IMR-90 (cell line): ENCODE results near the gene PLXNA4. TPM values are rescaled to one million over a fixed set of nuclear protein-coding genes. Genes with fewer than 3 reads are reported as not detected.

Experiments
- ATAC-seq: fragments of 200-7000 bp; cut with Tn5 transposase; 2 replicates; pipeline ENCODE4 v1.9.1; 2020; ENCODE audit warnings: low read depth, mild to moderate bottlenecking, moderate library complexity
- BruUV-seq: library from RNA; stranded (reverse); fragments of 400-500 nt; replicated peaks from 2 replicates; lab custom pipeline; 2021; lab: Mats Ljungman, UMichigan
- CTCF ChIA-PET: fragments of 300-600 bp; formaldehyde crosslinking; extraction: SDS; loops from one replicate; lab custom pipeline; 2021; ENCODE audit warnings: antibody characterized with exemption; lab: Yijun Ruan, JAX
- POLR2A ChIA-PET: fragments of 300-600 bp; sonication (Branson Sonifier 250); formaldehyde crosslinking; loops from one replicate; lab custom pipeline; 2022; ENCODE audit warnings: antibody characterized with exemption; ENCODE audit not compliant: unreplicated experiment; lab: Charles Lee
- DNase-seq: peaks from one replicate; pipeline ENCODE4 v3.0.0; 2013
- H2AFZ ChIP-seq: replicated peaks from 2 replicates; pipeline ENCODE3; 2013; ENCODE audit warnings: low read length, mild to moderate bottlenecking; ENCODE audit not compliant: poor library complexity
- H2AK5ac ChIP-seq: 2 replicates; pipeline ENCODE4 v1.6.1; 2013; ENCODE audit warnings: low read depth, low read length, inconsistent platforms
- H2AK9ac ChIP-seq: replicated peaks from 2 replicates; pipeline ENCODE3; 2013; ENCODE audit warnings: mild to moderate bottlenecking, low read depth, low read length, moderate library complexity; ENCODE audit not compliant: poor library complexity
- H2BK120ac ChIP-seq: 2 replicates; pipeline ENCODE4 v1.6.1; 2013; ENCODE audit warnings: low read depth, low read length, inconsistent platforms
- H2BK15ac ChIP-seq: 3 replicates; pipeline ENCODE4 v1.6.1; 2013; ENCODE audit warnings: low read depth, low read length, inconsistent platforms
- H2BK20ac ChIP-seq: 2 replicates; pipeline ENCODE4 v1.6.1; 2013; ENCODE audit warnings: low read depth, mild to moderate bottlenecking, inconsistent platforms, low read length, moderate library complexity
- H2BK5ac ChIP-seq: 2 replicates; pipeline ENCODE4 v1.6.1; 2013; ENCODE audit warnings: mild to moderate bottlenecking, low read depth, low read length, inconsistent platforms; ENCODE audit not compliant: poor library complexity, severe bottlenecking
- H3K14ac ChIP-seq: replicated peaks from 2 replicates; pipeline ENCODE4 v1.6.1; 2013; ENCODE audit warnings: low read depth, low read length, inconsistent platforms
- H3K18ac ChIP-seq: 2 replicates; pipeline ENCODE4 v1.6.1; 2013; ENCODE audit warnings: low read depth, low read length, control low read depth
- H3K23ac ChIP-seq: 2 replicates; pipeline ENCODE4 v1.6.1; 2013; ENCODE audit warnings: low read depth, low read length, inconsistent platforms
- H3K27ac ChIP-seq: 2 replicates; pipeline ENCODE4 v1.5.1; 2013; ENCODE audit warnings: mild to moderate bottlenecking, control low read depth, low read length; ENCODE audit not compliant: insufficient read depth
- H3K27me3 ChIP-seq: 2 replicates; pipeline ENCODE4 v1.6.1; 2013; ENCODE audit warnings: low read length; ENCODE audit not compliant: control insufficient read depth, insufficient read depth
- H3K36me3 ChIP-seq: 2 replicates; pipeline ENCODE4 v1.6.1; 2013; ENCODE audit warnings: low read length, mixed read lengths; ENCODE audit not compliant: control insufficient read depth, insufficient read depth
- H3K4ac ChIP-seq: 2 replicates; pipeline ENCODE4 v1.6.1; 2013; ENCODE audit warnings: low read depth, low read length, inconsistent platforms
- H3K4me1 ChIP-seq: 2 replicates; pipeline ENCODE4 v1.6.1; 2013; ENCODE audit warnings: low read length, mixed read lengths; ENCODE audit not compliant: control insufficient read depth, insufficient read depth
- H3K4me2 ChIP-seq: 2 replicates; pipeline ENCODE4 v1.6.1; 2013; ENCODE audit warnings: low read depth, mild to moderate bottlenecking, control low read depth, low read length, moderate library complexity
- H3K4me3 ChIP-seq: 2 replicates; pipeline ENCODE4 v1.5.1; 2013; ENCODE audit warnings: low read depth, mild to moderate bottlenecking, control low read depth, low read length, moderate library complexity; ENCODE audit not compliant: insufficient read depth
- H3K56ac ChIP-seq: 2 replicates; pipeline ENCODE4 v1.6.1; 2013; ENCODE audit warnings: low read length, inconsistent platforms; ENCODE audit not compliant: insufficient read depth; ENCODE audit errors: extremely low read depth
- H3K79me1 ChIP-seq, 2 experiments: 2 replicates each; pipeline ENCODE4 v1.6.1; 2013; ENCODE audit warnings: low read length in 2 of 2, inconsistent platforms in 1 of 2, low read depth in 1 of 2
- H3K9ac ChIP-seq: 2 replicates; pipeline ENCODE4 v1.6.1; 2013; ENCODE audit warnings: low read depth, low read length, control low read depth
- H3K9me1 ChIP-seq: 2 replicates; pipeline ENCODE4 v1.6.1; 2013; ENCODE audit warnings: low read length, inconsistent platforms; ENCODE audit not compliant: insufficient read depth
- H3K9me3 ChIP-seq: 2 replicates; pipeline ENCODE4 v1.6.1; 2013; ENCODE audit warnings: low read length; ENCODE audit not compliant: control insufficient read depth, insufficient read depth
- H4K20me1 ChIP-seq: 2 replicates; pipeline ENCODE4 v1.6.1; 2013; ENCODE audit warnings: low read length, inconsistent platforms; ENCODE audit not compliant: insufficient read depth
- H4K5ac ChIP-seq: 2 replicates; pipeline ENCODE4 v1.6.1; 2013; ENCODE audit warnings: mild to moderate bottlenecking, low read depth, low read length, control low read depth
- H4K8ac ChIP-seq, 2 experiments: 2 replicates each; pipeline ENCODE4 v1.6.1; 2013; ENCODE audit warnings: low read depth in 2 of 2, low read length in 2 of 2, control low read depth in 1 of 2, inconsistent platforms in 1 of 2
- H4K91ac ChIP-seq: 2 replicates; pipeline ENCODE4 v1.6.1; 2013; ENCODE audit warnings: low read depth, low read length, inconsistent platforms; ENCODE audit not compliant: insufficient read depth
- BHLHE40 ChIP-seq: fragments of 150-350 bp; IDR thresholded peaks from 2 replicates; pipeline ENCODE4 v1.6.1; 2016; ENCODE audit warnings: mild to moderate bottlenecking, low read depth, low read length
- CEBPB ChIP-seq: IDR thresholded peaks from 2 replicates; pipeline ENCODE4 v1.6.1; 2012; ENCODE audit warnings: low read depth, low read length, improper control_type of control experiment
- CHD1 ChIP-seq: IDR thresholded peaks from 2 replicates; pipeline ENCODE4 v1.6.1; 2012; ENCODE audit warnings: low read depth, low read length, improper control_type of control experiment
- FOS ChIP-seq: fragments of 150-350 bp; IDR thresholded peaks from 2 replicates; pipeline ENCODE4 v1.6.1; 2016; ENCODE audit warnings: low read depth, low read length
- MAFK ChIP-seq: IDR thresholded peaks from 2 replicates; pipeline ENCODE4 v1.6.1; 2012; ENCODE audit warnings: low read depth, low read length, improper control_type of control experiment
- MAZ ChIP-seq: IDR thresholded peaks from 2 replicates; pipeline ENCODE4 v1.6.1; 2012; ENCODE audit warnings: low read depth, mild to moderate bottlenecking, low read length, improper control_type of control experiment, moderate library complexity, borderline replicate concordance
- MXI1 ChIP-seq: IDR thresholded peaks from 2 replicates; pipeline ENCODE4 v1.6.1; 2012; ENCODE audit warnings: low read depth, mild to moderate bottlenecking, low read length, moderate library complexity, borderline replicate concordance
- NFE2L2 ChIP-seq: fragments of 150-350 bp; IDR thresholded peaks from 2 replicates; pipeline ENCODE4 v1.6.1; 2016; ENCODE audit warnings: low read depth, mild to moderate bottlenecking, low read length
- POLR2A ChIP-seq: IDR thresholded peaks from 2 replicates; pipeline ENCODE4 v1.6.1; 2012; ENCODE audit warnings: mild to moderate bottlenecking, low read depth, low read length
- RAD21 ChIP-seq: IDR thresholded peaks from 2 replicates; pipeline ENCODE4 v1.6.1; 2012; ENCODE audit warnings: low read length, improper control_type of control experiment
- RCOR1 ChIP-seq: IDR thresholded peaks from 2 replicates; pipeline ENCODE4 v1.6.1; 2012; ENCODE audit warnings: mild to moderate bottlenecking, low read length, improper control_type of control experiment; ENCODE audit not compliant: insufficient replicate concordance
- RFX5 ChIP-seq: IDR thresholded peaks from 2 replicates; pipeline ENCODE4 v1.8.0; 2012; ENCODE audit warnings: low read depth, mild to moderate bottlenecking, low read length, moderate library complexity
- SMC3 ChIP-seq: fragments of 150-350 bp; IDR thresholded peaks from 2 replicates; pipeline ENCODE4 v1.6.1; 2016; ENCODE audit warnings: low read depth, mild to moderate bottlenecking, antibody characterized with exemption, low read length, moderate library complexity
- WGBS, 2 experiments: methylation state at CpG; one replicate each; pipeline versions ENCODE4 v1.1.5 to v1.1.7; 2013; ENCODE audit warnings: missing lambda C conversion rate in 2 of 2; ENCODE audit not compliant: insufficient read length in 1 of 2; ENCODE audit errors: extremely low coverage in 2 of 2; 5-methylcytosine and 5-hydroxymethylcytosine counted together
- dilution Hi-C: fragments of 300-500 bp; cut with HindIII; formaldehyde crosslinking; loops from one replicate; pipeline ENCODE4 v1.14.3; 2018; ENCODE audit warnings: low sequenced_read_pairs; ENCODE audit not compliant: unreplicated experiment
- in situ Hi-C: fragments of 300-500 bp; cut with MboI; formaldehyde crosslinking; loops from 3 replicates; pipeline ENCODE4 v1.14.3; 2019; ENCODE audit warnings: low sequenced_read_pairs, inconsistent platforms, mixed read lengths
- intact Hi-C: fragments of 100-400 bp; cut with micrococcal nuclease; formaldehyde crosslinking; loops from 2 replicates; pipeline ENCODE4 v1.10.0; 2022
- polyA plus RNA-seq, 3 experiments: library from polyadenylated mRNA; depleted of rRNA; stranded (reverse); fragments of >200 nt; gene quantifications; 2 replicates each; pipeline ENCODE4 v1.2.3, GENCODE V29; 2012; ENCODE audit warnings: low replicate concordance in 1 of 3
- total RNA-seq: library from RNA; depleted of rRNA; stranded (reverse); fragments of >200 nt; gene quantifications from 2 replicates; pipeline ENCODE4 v1.2.3, GENCODE V29; 2012
- TF ChIP-seq, protein P1 (sequence below): conservative IDR thresholded peaks from 2 replicates; pipeline ENCODE4 v1.5.1; 2012; ENCODE audit warnings: mild to moderate bottlenecking, low read depth, low read length, improper control_type of control experiment
- TF ChIP-seq, protein P2 (sequence below): fragments of 150-350 bp; IDR thresholded peaks from 2 replicates; pipeline ENCODE4 v1.6.1; 2016; ENCODE audit warnings: low read depth, mild to moderate bottlenecking, low read length, moderate library complexity, borderline replicate concordance
- TF ChIP-seq, protein P3 (sequence below): fragments of 150-350 bp; IDR thresholded peaks from 2 replicates; pipeline ENCODE4 v1.6.1; 2017; ENCODE audit warnings: mild to moderate bottlenecking, antibody characterized with exemption, low read length, low read depth

The PLXNA4 gene
- total and polyA plus RNA-seq, 2 of the 4 experiments (the other 2 are of a cell fraction): under 0.01 TPM

DNA sequence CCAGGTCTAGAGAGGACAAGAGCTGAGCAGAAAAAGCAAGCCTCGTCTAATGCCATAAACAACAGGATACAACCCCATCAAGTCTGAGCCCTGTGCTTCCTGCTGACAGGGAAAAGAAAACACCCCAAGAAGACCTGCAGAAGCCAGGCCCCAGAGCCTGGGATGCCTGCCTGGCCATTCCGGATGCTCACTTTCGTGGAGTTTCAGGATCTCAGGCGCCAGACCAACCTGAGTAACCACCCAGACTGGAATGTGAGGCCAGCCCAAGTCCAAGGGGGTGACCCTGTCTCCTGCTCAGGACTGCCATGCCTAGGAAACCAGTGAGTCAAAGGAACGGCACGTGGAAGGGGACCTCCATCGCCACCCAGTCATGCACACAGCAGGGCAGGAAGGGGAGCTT lies 74.3 kb downstream of the PLXNA4 start:
- Histone ChIP-seq H3K27me3 (no peaks in the 10 kb centered on the region), H3K23ac (no peak overlapping the region), H3K4ac (no peak overlapping the region), H4K91ac (no peak overlapping the region), H2AK5ac (no peak overlapping the region), H3K14ac (no peak overlapping the region), H3K4me2 (no peak overlapping the region), H2BK15ac (no peak overlapping the region), H4K20me1 (no peaks in the 10 kb centered on the region), H3K79me1 (no peaks in the 10 kb centered on the region), H3K9me3 (no peaks in the 10 kb centered on the region), H3K4me3 (no peak overlapping the region), H4K8ac (no peak overlapping the region), H2BK120ac (no peak overlapping the region), H3K56ac (no peak overlapping the region), H2AK9ac (no peak overlapping the region), H2AFZ (no peak overlapping the region), H3K9me1 (no peaks in the 10 kb centered on the region), H2BK5ac (no peak overlapping the region), H3K9ac (no peak overlapping the region), H3K18ac (no peak overlapping the region), H4K5ac (no peak overlapping the region), H3K27ac (no peak overlapping the region), H3K4me1 (no peaks in the 10 kb centered on the region), H3K36me3 (no peaks in the 10 kb centered on the region), H2BK20ac (no peak overlapping the region)
- ChIA-PET POLR2A (no interaction called here), CTCF (no interaction called here)
- no peak for DNase-seq
- no TSS peak for BruUV-seq
- TF ChIP-seq BHLHE40 (no peak), CHD1 (no peak), SMC3 (no peak), MXI1 (no peak), FOS (no peak), RAD21 (no peak), RCOR1 (no peak), CEBPB (no peak), MAZ (no peak), NFE2L2 (no peak), POLR2A (no peak), RFX5 (no peak), MAFK (no peak)
- TF ChIP-seq, protein P1, sequence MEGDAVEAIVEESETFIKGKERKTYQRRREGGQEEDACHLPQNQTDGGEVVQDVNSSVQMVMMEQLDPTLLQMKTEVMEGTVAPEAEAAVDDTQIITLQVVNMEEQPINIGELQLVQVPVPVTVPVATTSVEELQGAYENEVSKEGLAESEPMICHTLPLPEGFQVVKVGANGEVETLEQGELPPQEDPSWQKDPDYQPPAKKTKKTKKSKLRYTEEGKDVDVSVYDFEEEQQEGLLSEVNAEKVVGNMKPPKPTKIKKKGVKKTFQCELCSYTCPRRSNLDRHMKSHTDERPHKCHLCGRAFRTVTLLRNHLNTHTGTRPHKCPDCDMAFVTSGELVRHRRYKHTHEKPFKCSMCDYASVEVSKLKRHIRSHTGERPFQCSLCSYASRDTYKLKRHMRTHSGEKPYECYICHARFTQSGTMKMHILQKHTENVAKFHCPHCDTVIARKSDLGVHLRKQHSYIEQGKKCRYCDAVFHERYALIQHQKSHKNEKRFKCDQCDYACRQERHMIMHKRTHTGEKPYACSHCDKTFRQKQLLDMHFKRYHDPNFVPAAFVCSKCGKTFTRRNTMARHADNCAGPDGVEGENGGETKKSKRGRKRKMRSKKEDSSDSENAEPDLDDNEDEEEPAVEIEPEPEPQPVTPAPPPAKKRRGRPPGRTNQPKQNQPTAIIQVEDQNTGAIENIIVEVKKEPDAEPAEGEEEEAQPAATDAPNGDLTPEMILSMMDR: no peak
- TF ChIP-seq, protein P2, sequence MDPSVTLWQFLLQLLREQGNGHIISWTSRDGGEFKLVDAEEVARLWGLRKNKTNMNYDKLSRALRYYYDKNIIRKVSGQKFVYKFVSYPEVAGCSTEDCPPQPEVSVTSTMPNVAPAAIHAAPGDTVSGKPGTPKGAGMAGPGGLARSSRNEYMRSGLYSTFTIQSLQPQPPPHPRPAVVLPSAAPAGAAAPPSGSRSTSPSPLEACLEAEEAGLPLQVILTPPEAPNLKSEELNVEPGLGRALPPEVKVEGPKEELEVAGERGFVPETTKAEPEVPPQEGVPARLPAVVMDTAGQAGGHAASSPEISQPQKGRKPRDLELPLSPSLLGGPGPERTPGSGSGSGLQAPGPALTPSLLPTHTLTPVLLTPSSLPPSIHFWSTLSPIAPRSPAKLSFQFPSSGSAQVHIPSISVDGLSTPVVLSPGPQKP: no peak
- TF ChIP-seq, protein P3, sequence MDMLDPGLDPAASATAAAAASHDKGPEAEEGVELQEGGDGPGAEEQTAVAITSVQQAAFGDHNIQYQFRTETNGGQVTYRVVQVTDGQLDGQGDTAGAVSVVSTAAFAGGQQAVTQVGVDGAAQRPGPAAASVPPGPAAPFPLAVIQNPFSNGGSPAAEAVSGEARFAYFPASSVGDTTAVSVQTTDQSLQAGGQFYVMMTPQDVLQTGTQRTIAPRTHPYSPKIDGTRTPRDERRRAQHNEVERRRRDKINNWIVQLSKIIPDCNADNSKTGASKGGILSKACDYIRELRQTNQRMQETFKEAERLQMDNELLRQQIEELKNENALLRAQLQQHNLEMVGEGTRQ: no peak
- ATAC-seq: no peak
- dilution Hi-C loops: no loop called here
- in situ Hi-C loops: no loop called here
- intact Hi-C loops: no loop called here
- 40% methylated on average over 1 of the region's 7 CpGs; no CpG with 5 or more reads in 1 of the 2 experiments for WGBS, 2 experiments
